K562 (cell line): Measurements from ENCODE around the gene TMEM95. TPM values are rescaled to one million over a fixed set of nuclear protein-coding genes. Genes with fewer than 3 reads are reported as not detected.
A peak's percentile ranks its signal among the peaks of the same experiment; 100 is the strongest.

ENCODE experiments used
- ATAC-seq: fragments of 200-7000 bp; cut with Tn5 transposase; 3 replicates; pipeline ENCODE4 v1.9.1; 2020; ENCODE audit warnings: moderate library complexity
- BruUV-seq: library from RNA; stranded (reverse); fragments of 400-500 nt; replicated peaks from 2 replicates; lab custom pipeline; 2021; lab: Mats Ljungman, UMichigan
- CTCF ChIA-PET: fragments of 300-600 bp; formaldehyde crosslinking; extraction: SDS; loops from one replicate; lab custom pipeline; 2021; ENCODE audit warnings: low intra/inter-chr PET ratio; lab: Yijun Ruan, JAX
- POLR2A ChIA-PET: fragments of 300-600, 350-650 bp; sonication (Branson Sonifier 250); formaldehyde crosslinking; extraction: SDS; loops from one replicate; lab custom pipeline; 2021; ENCODE audit warnings: antibody characterized with exemption, inconsistent platforms; lab: Yijun Ruan, JAX
- DNase-seq, 4 experiments: peaks; one replicate each; pipeline versions ENCODE4 v3.0.0 to v3.0.0-alpha.2; 2011 to 2018; ENCODE audit warnings: low spot score in 3 of 4, mixed read lengths in 3 of 4; ENCODE audit errors: extremely low read depth in 1 of 4
- FAIRE-seq: peaks from 2 replicates; lab custom pipeline; 2011; peaks lifted over from hg19 to GRCh38; lab: Jason Lieb, UNC
- H2AFZ ChIP-seq: 2 replicates; pipeline ENCODE4 v1.6.0; 2011; ENCODE audit warnings: low read depth, low read length, control low read depth, inconsistent platforms
- H3K27ac ChIP-seq: fragments of 200-600 bp; 3 replicates; pipeline ENCODE4 v1.8.0; 2011; ENCODE audit warnings: low read depth, mild to moderate bottlenecking, control low read depth, inconsistent platforms, low read length, moderate library complexity, mixed read lengths; ENCODE audit errors: extremely low read depth
- H3K27me3 ChIP-seq, 2 experiments: fragments of 300-600 bp in 1 of 2; 2 replicates in 1 of 2; 3 replicates in 1 of 2; pipeline versions ENCODE4 v1.6.0 to v1.8.0; 2011; ENCODE audit warnings: inconsistent platforms in 2 of 2, low read length in 2 of 2, mild to moderate bottlenecking in 1 of 2, mixed read lengths in 1 of 2, moderate library complexity in 1 of 2; ENCODE audit not compliant: control insufficient read depth in 2 of 2, insufficient read depth in 2 of 2
- H3K36me3 ChIP-seq: fragments of 300-600 bp; 3 replicates; pipeline ENCODE4 v1.8.0; 2011; ENCODE audit warnings: mild to moderate bottlenecking, low read length, inconsistent platforms; ENCODE audit not compliant: control insufficient read depth, insufficient read depth
- H3K4me1 ChIP-seq, 2 experiments: fragments of 200-600 bp in 1 of 2; replicated peaks in 1 of 2; 2 replicates in 1 of 2; 3 replicates in 1 of 2; pipeline versions ENCODE4 v1.5.1 to v1.8.0; 2011; ENCODE audit warnings: inconsistent platforms in 2 of 2, low read length in 2 of 2, mild to moderate bottlenecking in 1 of 2, mixed read lengths in 1 of 2, moderate library complexity in 1 of 2; ENCODE audit not compliant: control insufficient read depth in 2 of 2, insufficient read depth in 2 of 2
- H3K4me2 ChIP-seq: 2 replicates; pipeline ENCODE4 v1.6.1; 2011; ENCODE audit warnings: low read length, control low read depth, inconsistent platforms, mixed read lengths; ENCODE audit not compliant: insufficient read depth
- H3K4me3 ChIP-seq: fragments of 200-600 bp; sonication (generic), shearing (Covaris generic); 2 replicates; pipeline ENCODE4 v1.5.1; 2016; ENCODE audit warnings: control low read depth, inconsistent platforms
- H3K79me2 ChIP-seq: fragments of 200-600 bp; 3 replicates; pipeline ENCODE4 v1.8.0; 2011; ENCODE audit warnings: low read length, inconsistent platforms; ENCODE audit not compliant: control insufficient read depth, insufficient read depth
- H3K9ac ChIP-seq, 2 experiments: 2 replicates each; pipeline versions ENCODE4 v1.6.0 to v1.6.1; 2011; ENCODE audit warnings: low read depth in 2 of 2, low read length in 2 of 2, control low read depth in 1 of 2, inconsistent platforms in 1 of 2, mild to moderate bottlenecking in 1 of 2, mixed read lengths in 1 of 2; ENCODE audit not compliant: insufficient read depth in 1 of 2
- H3K9me1 ChIP-seq: one replicate; pipeline ENCODE4 v1.6.0; 2011; ENCODE audit warnings: inconsistent platforms, mild to moderate bottlenecking, low read length, moderate library complexity; ENCODE audit not compliant: control insufficient read depth, insufficient read depth
- H3K9me3 ChIP-seq: replicated peaks from 2 replicates; pipeline ENCODE4 v1.5.1; 2011; ENCODE audit warnings: low read depth, low read length, inconsistent platforms; ENCODE audit not compliant: control insufficient read depth, insufficient read depth
- H4K20me1 ChIP-seq: replicated peaks from 2 replicates; pipeline ENCODE4 v1.6.1; 2011; ENCODE audit warnings: low read length, inconsistent platforms, mixed read lengths; ENCODE audit not compliant: control insufficient read depth, insufficient read depth
- CXXC5 ChIP-seq: fragments of 250-450 bp; sonication (Bioruptor Pico); IDR thresholded peaks from 2 replicates; pipeline ENCODE4 v1.8.0; 2022; ENCODE audit warnings: inconsistent platforms, mild to moderate bottlenecking, moderate library complexity
- FOSL1 ChIP-seq: fragments of 200-800 bp; sonication (Bioruptor generic); conservative IDR thresholded peaks from 2 replicates; pipeline ENCODE4 v1.6.1; 2016; ENCODE audit warnings: missing genetic modification characterization, missing compliant biosample characterization
- FOXP1 ChIP-seq: sonication (generic); formaldehyde crosslinking; IDR thresholded peaks from 2 replicates; pipeline ENCODE4 v1.8.0; 2022; ENCODE audit warnings: mild to moderate bottlenecking, missing genetic modification reagents
- POLR2G ChIP-seq: fragments of 200-400 bp; formaldehyde crosslinking; IDR thresholded peaks from 2 replicates; pipeline ENCODE4 v1.6.1; 2017; ENCODE audit warnings: low read depth, mild to moderate bottlenecking, antibody characterized with exemption, low read length, moderate library complexity
- RBFOX2 ChIP-seq: fragments of 200-400 bp; formaldehyde crosslinking; IDR thresholded peaks from 2 replicates; pipeline ENCODE4 v1.6.1; 2017; ENCODE audit warnings: low read depth, mild to moderate bottlenecking, low read length, moderate library complexity
- ZNF830 ChIP-seq: fragments of 250-450 bp; sonication (Bioruptor Pico); IDR thresholded peaks from 2 replicates; pipeline ENCODE4 v1.5.0; 2021; ENCODE audit warnings: mild to moderate bottlenecking
- WGBS: fragments of 100-300 bp; shearing (Covaris generic); methylation state at CpG from one replicate; pipeline ENCODE4 v1.1.6; 2016; ENCODE audit warnings: low coverage, mixed read lengths; ENCODE audit not compliant: insufficient coverage; ENCODE audit errors: missing lambda C conversion rate; 5-methylcytosine and 5-hydroxymethylcytosine counted together
- in situ Hi-C: fragments of 300-500 bp; cut with MboI; formaldehyde crosslinking; loops from 4 replicates; pipeline ENCODE4 v1.15.0; 2018; ENCODE audit warnings: inconsistent platforms, mixed read lengths
- intact Hi-C: fragments of 100-400 bp; cut with micrococcal nuclease; formaldehyde crosslinking; loops from 2 replicates; pipeline ENCODE4 v1.14.2; 2022
- polyA plus RNA-seq, 8 experiments: library from polyadenylated mRNA; depleted of rRNA in 4 of 8; stranded (reverse) in 5 of 8; unstranded in 3 of 8; fragments of >200 nt; fragmentation: Nextera tagmentation in 2 of 8; fragmentation: Illumina TruSeq in 1 of 8; extraction: Ambion mirVana in 2 of 8; extraction: Trizol in 1 of 8; gene quantifications; 2 replicates each; pipeline versions ENCODE4 v1.2.1 to v1.2.3, GENCODE V29; 2011 to 2014; ENCODE audit warnings: inconsistent platforms in 1 of 8, missing spikeins in 1 of 8
- total RNA-seq, 7 experiments: library from RNA; depleted of rRNA in 6 of 7; stranded (reverse); fragments of >200 nt in 6 of 7; fragmentation: Illumina TruSeq in 2 of 7; extraction: Trizol in 2 of 7; gene quantifications; 2 replicates each; pipeline versions ENCODE4 v1.2.1 to v1.2.3, GENCODE V29; 2011 to 2021; ENCODE audit warnings: low replicate concordance in 1 of 7
- TF ChIP-seq, protein P1 (sequence below), 3 experiments: IDR thresholded peaks in 2 of 3; conservative IDR thresholded peaks in 1 of 3; 2 replicates each; pipeline ENCODE4 v1.5.1; 2011 to 2012; ENCODE audit warnings: low read length in 3 of 3, mild to moderate bottlenecking in 3 of 3, control low read depth in 2 of 3, improper control_type of control experiment in 1 of 3, inconsistent platforms in 1 of 3, low read depth in 1 of 3, mixed read lengths in 1 of 3, moderate library complexity in 1 of 3; ENCODE audit not compliant: insufficient read depth in 2 of 3
- TF ChIP-seq, protein P2 (sequence below): fragments of 450-650 bp; formaldehyde crosslinking; IDR thresholded peaks from 2 replicates; pipeline ENCODE4 v1.4.0; 2020; ENCODE audit warnings: mild to moderate bottlenecking
- TF ChIP-seq, protein P3 (sequence below): fragments of 450-650 bp; IDR thresholded peaks from 2 replicates; pipeline ENCODE4 v1.6.1; 2016; ENCODE audit warnings: missing biosample characterization, missing genetic modification characterization
- TF ChIP-seq, protein P4 (sequence below): fragments of 250-450 bp; sonication (Bioruptor Pico); IDR thresholded peaks from 2 replicates; pipeline ENCODE4 v1.5.0; 2022; ENCODE audit warnings: mild to moderate bottlenecking
- TF ChIP-seq, protein P5 (sequence below): IDR thresholded peaks from 2 replicates; pipeline ENCODE4 v1.6.1; 2011; ENCODE audit warnings: borderline replicate concordance, low read depth, mild to moderate bottlenecking, moderate library complexity, low read length; ENCODE audit not compliant: insufficient read depth, poor library complexity, severe bottlenecking

TMEM95 gene
- total and polyA plus RNA-seq, 9 of the 15 experiments (the other 6 are each of a cell fraction or from before 2014, with no cell fraction given), result not detected

DNA sequence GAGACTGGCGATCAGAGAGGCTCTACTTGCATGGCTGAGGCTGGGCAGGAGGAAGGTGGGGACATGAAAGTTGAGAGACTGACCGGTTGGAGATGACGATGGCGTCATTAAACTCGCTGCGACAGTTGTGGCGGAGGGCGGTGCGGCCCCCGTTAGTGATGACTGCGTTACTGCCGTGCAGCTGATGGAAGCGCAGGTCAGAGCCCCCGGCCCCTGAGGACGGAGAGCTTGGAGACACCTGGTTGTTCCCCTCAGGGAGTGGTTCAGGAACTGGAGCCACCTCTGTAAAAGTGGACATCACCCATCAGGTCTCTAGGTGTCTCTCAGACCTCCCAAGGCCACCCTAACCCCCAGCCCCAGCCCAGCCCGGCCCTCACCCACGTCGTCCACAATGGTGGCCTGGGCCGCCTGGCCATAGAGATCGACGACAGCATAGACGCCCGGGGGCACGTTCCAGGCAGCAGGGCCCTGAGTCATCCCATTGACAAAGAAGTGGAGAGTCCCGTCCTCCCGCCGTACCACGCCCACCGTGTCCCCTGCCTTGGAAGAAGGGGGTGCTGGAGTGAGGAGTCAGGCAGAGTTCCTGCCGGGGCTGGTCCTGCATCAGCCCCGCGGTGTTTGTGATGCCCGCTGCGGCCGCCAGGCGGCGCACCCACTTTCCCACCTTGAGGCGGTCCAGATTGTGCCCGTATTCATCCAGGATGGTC, 31.1 kb upstream of the TMEM95 start:
- no peak overlapping the region for H3K4me2 ChIP-seq
- WGBS, result 79% methylated on average over 27 of the region's 39 CpGs
- intact Hi-C loops, result no loop called here
- TF ChIP-seq CXXC5 (CRISPR knock-in tag), result no peak
- TF ChIP-seq, protein P1, sequence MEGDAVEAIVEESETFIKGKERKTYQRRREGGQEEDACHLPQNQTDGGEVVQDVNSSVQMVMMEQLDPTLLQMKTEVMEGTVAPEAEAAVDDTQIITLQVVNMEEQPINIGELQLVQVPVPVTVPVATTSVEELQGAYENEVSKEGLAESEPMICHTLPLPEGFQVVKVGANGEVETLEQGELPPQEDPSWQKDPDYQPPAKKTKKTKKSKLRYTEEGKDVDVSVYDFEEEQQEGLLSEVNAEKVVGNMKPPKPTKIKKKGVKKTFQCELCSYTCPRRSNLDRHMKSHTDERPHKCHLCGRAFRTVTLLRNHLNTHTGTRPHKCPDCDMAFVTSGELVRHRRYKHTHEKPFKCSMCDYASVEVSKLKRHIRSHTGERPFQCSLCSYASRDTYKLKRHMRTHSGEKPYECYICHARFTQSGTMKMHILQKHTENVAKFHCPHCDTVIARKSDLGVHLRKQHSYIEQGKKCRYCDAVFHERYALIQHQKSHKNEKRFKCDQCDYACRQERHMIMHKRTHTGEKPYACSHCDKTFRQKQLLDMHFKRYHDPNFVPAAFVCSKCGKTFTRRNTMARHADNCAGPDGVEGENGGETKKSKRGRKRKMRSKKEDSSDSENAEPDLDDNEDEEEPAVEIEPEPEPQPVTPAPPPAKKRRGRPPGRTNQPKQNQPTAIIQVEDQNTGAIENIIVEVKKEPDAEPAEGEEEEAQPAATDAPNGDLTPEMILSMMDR (IDR thresholded peaks at IDR 0.05 in 2 of 3, conservative IDR thresholded peaks at IDR 0.05 in 1 of 3; ENCODE audit: insufficient read depth in 2 of 3, low read depth in 1 of 3, low read length in 3 of 3), result peak; percentile 69 to 87 (median 75)
- TF ChIP-seq, protein P2, sequence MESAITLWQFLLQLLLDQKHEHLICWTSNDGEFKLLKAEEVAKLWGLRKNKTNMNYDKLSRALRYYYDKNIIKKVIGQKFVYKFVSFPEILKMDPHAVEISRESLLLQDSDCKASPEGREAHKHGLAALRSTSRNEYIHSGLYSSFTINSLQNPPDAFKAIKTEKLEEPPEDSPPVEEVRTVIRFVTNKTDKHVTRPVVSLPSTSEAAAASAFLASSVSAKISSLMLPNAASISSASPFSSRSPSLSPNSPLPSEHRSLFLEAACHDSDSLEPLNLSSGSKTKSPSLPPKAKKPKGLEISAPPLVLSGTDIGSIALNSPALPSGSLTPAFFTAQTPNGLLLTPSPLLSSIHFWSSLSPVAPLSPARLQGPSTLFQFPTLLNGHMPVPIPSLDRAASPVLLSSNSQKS (CRISPR knock-in tag), result no peak
- TF ChIP-seq, protein P3, sequence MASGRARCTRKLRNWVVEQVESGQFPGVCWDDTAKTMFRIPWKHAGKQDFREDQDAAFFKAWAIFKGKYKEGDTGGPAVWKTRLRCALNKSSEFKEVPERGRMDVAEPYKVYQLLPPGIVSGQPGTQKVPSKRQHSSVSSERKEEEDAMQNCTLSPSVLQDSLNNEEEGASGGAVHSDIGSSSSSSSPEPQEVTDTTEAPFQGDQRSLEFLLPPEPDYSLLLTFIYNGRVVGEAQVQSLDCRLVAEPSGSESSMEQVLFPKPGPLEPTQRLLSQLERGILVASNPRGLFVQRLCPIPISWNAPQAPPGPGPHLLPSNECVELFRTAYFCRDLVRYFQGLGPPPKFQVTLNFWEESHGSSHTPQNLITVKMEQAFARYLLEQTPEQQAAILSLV (tag), result no peak
- TF ChIP-seq POLR2G, result 0 out of 2 replicates have a peak, but pooled peaks have one; percentile 17
- TF ChIP-seq, protein P4, sequence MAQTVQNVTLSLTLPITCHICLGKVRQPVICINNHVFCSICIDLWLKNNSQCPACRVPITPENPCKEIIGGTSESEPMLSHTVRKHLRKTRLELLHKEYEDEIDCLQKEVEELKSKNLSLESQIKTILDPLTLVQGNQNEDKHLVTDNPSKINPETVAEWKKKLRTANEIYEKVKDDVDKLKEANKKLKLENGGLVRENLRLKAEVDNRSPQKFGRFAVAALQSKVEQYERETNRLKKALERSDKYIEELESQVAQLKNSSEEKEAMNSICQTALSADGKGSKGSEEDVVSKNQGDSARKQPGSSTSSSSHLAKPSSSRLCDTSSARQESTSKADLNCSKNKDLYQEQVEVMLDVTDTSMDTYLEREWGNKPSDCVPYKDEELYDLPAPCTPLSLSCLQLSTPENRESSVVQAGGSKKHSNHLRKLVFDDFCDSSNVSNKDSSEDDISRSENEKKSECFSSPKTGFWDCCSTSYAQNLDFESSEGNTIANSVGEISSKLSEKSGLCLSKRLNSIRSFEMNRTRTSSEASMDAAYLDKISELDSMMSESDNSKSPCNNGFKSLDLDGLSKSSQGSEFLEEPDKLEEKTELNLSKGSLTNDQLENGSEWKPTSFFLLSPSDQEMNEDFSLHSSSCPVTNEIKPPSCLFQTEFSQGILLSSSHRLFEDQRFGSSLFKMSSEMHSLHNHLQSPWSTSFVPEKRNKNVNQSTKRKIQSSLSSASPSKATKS (CRISPR knock-in tag), result no peak
- no peak for TF ChIP-seq ZNF830
- no peak for TF ChIP-seq FOXP1 (CRISPR knock-in tag)
- TF ChIP-seq, protein P5, sequence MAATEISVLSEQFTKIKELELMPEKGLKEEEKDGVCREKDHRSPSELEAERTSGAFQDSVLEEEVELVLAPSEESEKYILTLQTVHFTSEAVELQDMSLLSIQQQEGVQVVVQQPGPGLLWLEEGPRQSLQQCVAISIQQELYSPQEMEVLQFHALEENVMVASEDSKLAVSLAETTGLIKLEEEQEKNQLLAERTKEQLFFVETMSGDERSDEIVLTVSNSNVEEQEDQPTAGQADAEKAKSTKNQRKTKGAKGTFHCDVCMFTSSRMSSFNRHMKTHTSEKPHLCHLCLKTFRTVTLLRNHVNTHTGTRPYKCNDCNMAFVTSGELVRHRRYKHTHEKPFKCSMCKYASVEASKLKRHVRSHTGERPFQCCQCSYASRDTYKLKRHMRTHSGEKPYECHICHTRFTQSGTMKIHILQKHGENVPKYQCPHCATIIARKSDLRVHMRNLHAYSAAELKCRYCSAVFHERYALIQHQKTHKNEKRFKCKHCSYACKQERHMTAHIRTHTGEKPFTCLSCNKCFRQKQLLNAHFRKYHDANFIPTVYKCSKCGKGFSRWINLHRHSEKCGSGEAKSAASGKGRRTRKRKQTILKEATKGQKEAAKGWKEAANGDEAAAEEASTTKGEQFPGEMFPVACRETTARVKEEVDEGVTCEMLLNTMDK, result peak; percentile 51
- no peak for TF ChIP-seq FOSL1
- 0 out of 2 replicates have a peak, but pooled peaks have one; percentile 24 for TF ChIP-seq RBFOX2

More for the DNA sequence above, 31.1 kb upstream of the TMEM95 start:
- H3K4me1 ChIP-seq, result peaks cover 0 to 23% of the 10 kb centered on the region in 2 experiments; a peak in 3 of 5 replicates
- FAIRE-seq (no peak), ATAC-seq (peak; percentile 82), DNase-seq (peak; percentile 49 to 59 (median 53))
- in situ Hi-C loops, result no loop called here
- no peak overlapping the region for H3K27ac ChIP-seq
- POLR2A ChIA-PET, result no interaction called here
- no peaks in the 10 kb centered on the region for H3K9me1 ChIP-seq
- no peaks in the 10 kb centered on the region for H3K27me3 ChIP-seq
- no peak overlapping the region for H3K4me3 ChIP-seq
- H3K9ac ChIP-seq, result peak overlapping the region in 1 of 2 experiments; percentile 43; a peak in 2 of 4 replicates
- no peaks in the 10 kb centered on the region for H4K20me1 ChIP-seq
- H3K79me2 ChIP-seq, result peaks cover 14% of the 10 kb centered on the region
- no TSS peak for BruUV-seq
- no peak overlapping the region for H2AFZ ChIP-seq
- no peaks in the 10 kb centered on the region for H3K9me3 ChIP-seq
- CTCF ChIA-PET, result interaction anchor here (1.2 to 2.4 kb wide), 2 partner anchors 22 to 237 kb away, joined by 3 to 13 read pairs; no protein-coding TSS in a partner anchor
- peaks cover 68% of the 10 kb centered on the region; the same call in 2 of the 3 replicates for H3K36me3 ChIP-seq
